HL-60 (cell line): ENCODE results near the gene ERC2.

ENCODE experiments used
- DNase-seq, 2 experiments: peaks; one replicate each; pipeline ENCODE4 v3.0.0-alpha.2; 2010 to 2020; ENCODE audit warnings: low read depth in 1 of 2, low spot score in 1 of 2
- H3K27ac ChIP-seq: fragments of 250-450 bp; sonication (Bioruptor Pico); replicated peaks from 2 replicates; pipeline ENCODE4 v1.5.1; 2020; ENCODE audit warnings: mild to moderate bottlenecking, moderate library complexity
- H3K27me3 ChIP-seq: fragments of 250-450 bp; sonication (Bioruptor Pico); 2 replicates; pipeline ENCODE4 v1.5.1; 2021; ENCODE audit warnings: mild to moderate bottlenecking, moderate library complexity; ENCODE audit not compliant: insufficient read depth, poor library complexity, severe bottlenecking
- H3K4me3 ChIP-seq: replicated peaks from 2 replicates; pipeline ENCODE4 v1.5.1; 2011; ENCODE audit warnings: mild to moderate bottlenecking, control low read depth, low read length; ENCODE audit not compliant: insufficient read depth
- CTCF ChIP-seq: IDR thresholded peaks from one replicate; pipeline ENCODE4 v1.5.1; 2011; ENCODE audit warnings: low read length, control low read depth, inconsistent platforms; ENCODE audit not compliant: insufficient read depth
- GABPA ChIP-seq: IDR thresholded peaks from 2 replicates; pipeline ENCODE4 v1.6.1; 2012; ENCODE audit warnings: low read depth
- POLR2AphosphoS5 ChIP-seq: IDR thresholded peaks from 2 replicates; pipeline ENCODE4 v1.6.1; 2012; ENCODE audit warnings: low read depth
- REST ChIP-seq: IDR thresholded peaks from 2 replicates; pipeline ENCODE4 v1.6.1; 2012; ENCODE audit warnings: low read depth; ENCODE audit not compliant: insufficient replicate concordance
- SPI1 ChIP-seq: IDR thresholded peaks from 2 replicates; pipeline ENCODE4 v1.6.1; 2012; ENCODE audit warnings: low read depth, mild to moderate bottlenecking, borderline replicate concordance

Gene ERC2

GRCh38 chr3:55858727-55859126 is 609.5 kb downstream of the ERC2 start:
- no peaks in the 10 kb centered on the region for H3K27me3 ChIP-seq
- H3K27ac ChIP-seq = no peak overlapping the region
- DNase-seq = no peak
- TF ChIP-seq POLR2AphosphoS5 (no peak), SPI1 (no peak), CTCF (no peak), REST (no peak), GABPA (no peak)
- no peak overlapping the region for H3K4me3 ChIP-seq

- no peak for DNase-seq
- no peaks in the 10 kb centered on the region for H3K27me3 ChIP-seq
- no peak overlapping the region for H3K27ac ChIP-seq
- TF ChIP-seq CTCF (no peak), REST (no peak), SPI1 (no peak), POLR2AphosphoS5 (no peak), GABPA (no peak)
- no peak overlapping the region for H3K4me3 ChIP-seq
Observed at GRCh38 chr3:55858302-55858701, 610.0 kb downstream of the ERC2 start.

GRCh38 chr3:55857633-55858032 is 610.6 kb downstream of the ERC2 start:
- TF ChIP-seq REST (no peak), GABPA (no peak), SPI1 (no peak), CTCF (no peak), POLR2AphosphoS5 (no peak)
- H3K27me3 ChIP-seq = no peaks in the 10 kb centered on the region
- no peak for DNase-seq
- no peak overlapping the region for H3K4me3 ChIP-seq
- no peak overlapping the region for H3K27ac ChIP-seq
